ENCODE results near the gene OR52W1. TPM values are rescaled to one million over a fixed set of nuclear protein-coding genes. Genes with fewer than 3 reads are reported as not detected.

The OR52W1 gene
- total RNA-seq, 1 experiment from 2014 or later = not detected

GRCh38 chr11:6237266-6237665 lies 38.2 kb downstream of the OR52W1 start:
- H3K27me3 Mint-ChIP-seq (ENCODE audit: unreplicated experiment) = peaks cover 14% of the 10 kb centered on the region
- no TSS peak for BruUV-seq (replicated peaks)

GRCh38 chr11:6237761-6238302 lies 38.8 kb downstream of the OR52W1 start:
- H3K4me1 Mint-ChIP-seq (ENCODE audit: low read depth, unreplicated experiment) = peaks cover 8% of the 10 kb centered on the region
- H3K9me3 Mint-ChIP-seq (ENCODE audit: low read depth, unreplicated experiment) = no peaks in the 10 kb centered on the region
- no peak for TF ChIP-seq CTCF (IDR thresholded peaks at IDR 0.05; ENCODE audit: unreplicated experiment)
- peaks cover 23% of the 10 kb centered on the region for H3K36me3 Mint-ChIP-seq (ENCODE audit: insufficient read depth, unreplicated experiment)
- H3K4me3 Mint-ChIP-seq (ENCODE audit: low read depth, unreplicated experiment) = no peak overlapping the region
- H3K27me3 Mint-ChIP-seq (ENCODE audit: unreplicated experiment) = peaks cover 19% of the 10 kb centered on the region
- CTCF ChIA-PET = interaction anchor here (1.3 kb wide), 1 partner anchor 13 kb away, joined by 4 read pairs; no protein-coding TSS in a partner anchor
- no TSS peak for BruUV-seq (replicated peaks)
- intact Hi-C loops (cut with micrococcal nuclease; ENCODE audit: unreplicated experiment) = no loop called here
- H3K27ac Mint-ChIP-seq (ENCODE audit: unreplicated experiment) = no peak overlapping the region
- DNase-seq = no peak

More at GRCh38 chr11:6237266-6237665, 38.2 kb downstream of the OR52W1 start:
- H3K4me3 Mint-ChIP-seq (ENCODE audit: low read depth, unreplicated experiment) = no peak overlapping the region
- no peaks in the 10 kb centered on the region for H3K9me3 Mint-ChIP-seq (ENCODE audit: low read depth, unreplicated experiment)
- H3K36me3 Mint-ChIP-seq (ENCODE audit: insufficient read depth, unreplicated experiment) = peaks cover 23% of the 10 kb centered on the region
- H3K27ac Mint-ChIP-seq (ENCODE audit: unreplicated experiment) = no peak overlapping the region
- DNase-seq = no peak
- intact Hi-C loops (cut with micrococcal nuclease; ENCODE audit: unreplicated experiment) = no loop called here
- H3K4me1 Mint-ChIP-seq (ENCODE audit: low read depth, unreplicated experiment) = peaks cover 13% of the 10 kb centered on the region
- CTCF ChIA-PET = interaction anchor here (1.2 to 1.3 kb wide), 2 partner anchors 13 to 14 kb away, joined by 3 to 4 read pairs; no protein-coding TSS in a partner anchor
- no peak for TF ChIP-seq CTCF (IDR thresholded peaks at IDR 0.05; ENCODE audit: unreplicated experiment)

- H3K27ac Mint-ChIP-seq (ENCODE audit: unreplicated experiment) = no peak within 1 kb of the TSS
- no TSS peak for BruUV-seq (replicated peaks)
- no peak for TF ChIP-seq CTCF (IDR thresholded peaks at IDR 0.05; ENCODE audit: unreplicated experiment)
- no peaks in the 10 kb centered on the region for H3K9me3 Mint-ChIP-seq (ENCODE audit: low read depth, unreplicated experiment)
- peaks cover 17% of the 10 kb centered on the region for H3K36me3 Mint-ChIP-seq (ENCODE audit: insufficient read depth, unreplicated experiment)
- intact Hi-C loops (cut with micrococcal nuclease; ENCODE audit: unreplicated experiment) = no loop called here
- no peak within 1 kb of the TSS for H3K4me3 Mint-ChIP-seq (ENCODE audit: low read depth, unreplicated experiment)
- peaks cover 30% of the 10 kb centered on the region for H3K27me3 Mint-ChIP-seq (ENCODE audit: unreplicated experiment)
- CTCF ChIA-PET = interaction anchor here (0.6 kb wide), 1 partner anchor 70 kb away, joined by 3 read pairs; no protein-coding TSS in a partner anchor
- H3K4me1 Mint-ChIP-seq (ENCODE audit: low read depth, unreplicated experiment) = no peaks in the 10 kb centered on the region
- DNase-seq = no peak
Observed at GRCh38 chr11:6238902-6239301, 39.9 kb downstream of the OR52W1 start, which contains the start of gene CNGA4. Gene CNGA4, plus strand, starts transcription at chr11:6239089. Its CDS starts 118 bp downstream, at chr11:6239207.

- Mint-ChIP-seq H3K4me1 (ENCODE audit: low read depth, unreplicated experiment) (no peaks in the 10 kb centered on the region), H3K36me3 (ENCODE audit: insufficient read depth, unreplicated experiment) (peaks cover 4% of the 10 kb centered on the region), H3K4me3 (ENCODE audit: low read depth, unreplicated experiment) (no peak overlapping the region), H3K9me3 (ENCODE audit: low read depth, unreplicated experiment) (no peaks in the 10 kb centered on the region), H3K27ac (ENCODE audit: unreplicated experiment) (no peak overlapping the region), H3K27me3 (ENCODE audit: unreplicated experiment) (peaks cover 42% of the 10 kb centered on the region)
- DNase-seq = no peak
- CTCF ChIA-PET = no interaction called here
- intact Hi-C loops (cut with micrococcal nuclease; ENCODE audit: unreplicated experiment) = no loop called here
- TF ChIP-seq CTCF (IDR thresholded peaks at IDR 0.05; ENCODE audit: unreplicated experiment) = no peak
- BruUV-seq (replicated peaks) = no TSS peak
Observed at GRCh38 chr11:6240139-6240538, 41.1 kb downstream of the OR52W1 start.

Data from Calu3 (cell line).